NT2/D1 (cell line): ENCODE results near the gene WTAP.
A peak's percentile ranks its signal among the peaks of the same experiment; 100 is the strongest.
"Not testable (repeated sequence)": the region's sequence is repeated elsewhere in the genome, so short reads cannot be mapped to it uniquely, and the experiment has no call there.

Experiments used
- DNase-seq: peaks from one replicate; pipeline ENCODE4 v3.0.0-alpha.2; 2011; ENCODE audit warnings: low read depth, low spot score
- H3K27me3 ChIP-seq: 2 replicates; pipeline ENCODE4 v1.6.0; 2011; ENCODE audit warnings: mild to moderate bottlenecking; ENCODE audit not compliant: insufficient read length, insufficient read depth
- H3K36me3 ChIP-seq: 2 replicates; pipeline ENCODE4 v1.6.1; 2011; ENCODE audit warnings: mild to moderate bottlenecking, low read length, mixed read lengths; ENCODE audit not compliant: insufficient read depth, insufficient read length
- H3K4me1 ChIP-seq: 2 replicates; pipeline ENCODE4 v1.5.1; 2011; ENCODE audit not compliant: insufficient read depth, insufficient read length
- H3K4me3 ChIP-seq: 2 replicates; pipeline ENCODE4 v1.5.1; 2011; ENCODE audit warnings: low read depth; ENCODE audit not compliant: insufficient read length
- H3K9ac ChIP-seq: 2 replicates; pipeline ENCODE4 v1.6.0; 2011; ENCODE audit warnings: low read depth; ENCODE audit not compliant: insufficient read length
- H3K9me3 ChIP-seq: 2 replicates; pipeline ENCODE4 v1.5.1; 2011; ENCODE audit warnings: mild to moderate bottlenecking, low read length; ENCODE audit not compliant: insufficient read depth
- SUZ12 ChIP-seq: IDR thresholded peaks from 2 replicates; pipeline ENCODE4 v1.6.1; 2011; ENCODE audit not compliant: insufficient read length, insufficient read depth; ENCODE audit errors: extremely low read depth
- YY1 ChIP-seq: IDR thresholded peaks from 2 replicates; pipeline ENCODE4 v1.6.1; 2011; ENCODE audit not compliant: insufficient read length, insufficient read depth
- ZNF274 ChIP-seq: IDR thresholded peaks from 2 replicates; pipeline ENCODE4 v1.6.1; 2011; ENCODE audit warnings: mild to moderate bottlenecking, low read depth, low read length

The WTAP gene

DNA sequence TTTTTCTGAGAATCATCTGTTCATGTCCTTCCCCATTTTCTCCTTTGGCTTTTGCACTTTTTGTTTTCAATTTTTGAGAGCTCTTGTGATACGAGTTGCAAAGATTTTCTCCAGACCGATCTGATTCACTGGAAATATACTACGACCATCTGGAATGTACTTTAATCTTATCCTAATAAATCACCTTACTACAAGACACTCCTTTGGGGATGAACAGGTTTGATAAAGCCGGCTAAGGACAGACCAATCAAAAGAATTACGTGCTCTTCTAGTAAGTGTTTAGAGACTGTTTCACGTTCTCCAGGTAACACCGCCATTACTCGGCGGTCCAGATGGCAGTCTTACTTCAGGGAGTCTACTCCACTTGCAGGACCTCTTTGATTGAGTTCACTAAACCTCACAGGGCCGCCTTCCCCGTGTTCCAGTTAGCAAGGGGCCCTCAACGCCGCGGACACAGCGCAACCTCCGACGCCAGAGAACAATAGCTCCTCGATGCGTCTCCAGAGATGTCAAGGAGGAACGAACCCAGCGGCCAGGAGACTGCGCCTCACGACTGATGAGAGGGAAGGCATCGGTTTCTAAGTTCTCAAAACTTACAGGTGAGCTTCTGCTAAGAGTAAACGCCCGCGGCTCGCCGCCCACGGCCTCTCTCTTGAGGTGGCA, 920 bp upstream of the WTAP start:
- H3K36me3 ChIP-seq: peaks cover 13% of the 10 kb centered on the region
- no peaks in the 10 kb centered on the region for H3K4me1 ChIP-seq
- peak; percentile 20 for DNase-seq
- no peaks in the 10 kb centered on the region for H3K27me3 ChIP-seq
- H3K9me3 ChIP-seq: no peaks in the 10 kb centered on the region
- TF ChIP-seq YY1: no peak
- no peak for TF ChIP-seq ZNF274
- TF ChIP-seq SUZ12: no peak
- peak overlapping the region; percentile 92 for H3K9ac ChIP-seq
- peak overlapping the region; percentile 61 for H3K4me3 ChIP-seq

DNA sequence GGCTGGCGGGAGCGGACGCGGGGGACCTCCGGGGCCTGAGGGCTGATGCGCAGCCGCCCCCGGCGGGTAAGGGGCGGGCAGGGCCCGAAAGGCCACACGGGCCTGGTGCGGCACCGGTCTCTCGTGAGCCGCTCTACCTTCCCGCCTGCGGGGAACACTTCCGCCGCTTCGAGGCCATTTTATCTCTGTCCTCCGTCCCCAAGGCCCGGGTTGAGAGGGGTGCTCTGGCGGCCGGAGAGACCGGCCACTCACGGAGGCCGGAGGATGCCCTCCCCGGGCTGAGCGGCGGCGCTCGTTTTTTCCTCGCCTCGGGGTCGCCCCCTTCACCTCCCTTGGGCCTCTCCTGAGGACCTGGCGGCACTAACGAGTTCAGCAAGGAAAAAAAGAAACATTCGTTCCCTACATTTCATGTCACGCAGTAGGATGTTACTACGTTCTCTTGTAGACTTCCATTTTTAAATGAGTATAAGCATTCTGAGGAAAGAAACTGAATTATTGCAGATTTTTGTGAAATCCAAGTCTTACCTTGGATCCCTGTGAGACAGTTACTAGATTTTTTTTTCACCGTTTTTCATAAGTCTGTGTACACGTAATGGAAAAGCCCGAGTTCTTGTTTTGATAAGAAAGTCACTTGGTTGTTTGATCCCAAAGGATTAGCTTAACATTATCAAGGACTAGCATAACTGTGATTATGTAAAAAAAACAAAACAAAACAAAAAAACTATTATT, 575 bp downstream of the WTAP start:
- H3K9me3 ChIP-seq: no peaks in the 10 kb centered on the region
- DNase-seq: no peak
- peaks cover 18% of the 10 kb centered on the region for H3K36me3 ChIP-seq
- H3K9ac ChIP-seq: peak overlapping the region; percentile 90
- H3K4me3 ChIP-seq: peak overlapping the region; percentile 85
- TF ChIP-seq ZNF274: no peak
- no peak for TF ChIP-seq YY1
- TF ChIP-seq SUZ12: no peak
- H3K4me1 ChIP-seq: no peaks in the 10 kb centered on the region
- no peaks in the 10 kb centered on the region for H3K27me3 ChIP-seq

DNA sequence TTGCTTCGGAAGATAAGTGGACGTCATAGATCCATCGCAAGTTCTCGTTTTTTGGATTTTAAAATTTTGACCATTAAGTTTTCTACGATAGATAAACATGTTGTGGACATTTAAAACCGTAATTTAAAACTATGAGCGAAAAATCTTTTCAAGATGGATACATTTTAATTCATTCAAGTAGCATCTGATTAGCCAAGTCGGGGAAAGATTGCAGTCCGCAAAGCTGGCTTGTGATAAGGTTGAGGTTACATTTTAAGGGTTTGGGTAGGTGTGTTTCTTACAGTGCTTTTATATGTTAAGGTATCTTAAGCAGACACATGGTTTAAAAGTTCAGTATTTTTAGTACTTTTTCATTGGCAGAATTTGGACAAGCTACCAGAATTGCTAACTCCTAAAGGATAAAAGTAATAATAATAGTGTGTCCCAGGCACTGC, 1.2 kb downstream of the WTAP start:
- TF ChIP-seq SUZ12 (no peak), YY1 (no peak), ZNF274 (no peak)
- Histone ChIP-seq H3K9me3 (no peaks in the 10 kb centered on the region), H3K9ac (peak overlapping the region; percentile 90), H3K4me3 (peak overlapping the region; percentile 85), H3K36me3 (peaks cover 18% of the 10 kb centered on the region), H3K4me1 (no peaks in the 10 kb centered on the region), H3K27me3 (no peaks in the 10 kb centered on the region)
- DNase-seq: no peak

DNA sequence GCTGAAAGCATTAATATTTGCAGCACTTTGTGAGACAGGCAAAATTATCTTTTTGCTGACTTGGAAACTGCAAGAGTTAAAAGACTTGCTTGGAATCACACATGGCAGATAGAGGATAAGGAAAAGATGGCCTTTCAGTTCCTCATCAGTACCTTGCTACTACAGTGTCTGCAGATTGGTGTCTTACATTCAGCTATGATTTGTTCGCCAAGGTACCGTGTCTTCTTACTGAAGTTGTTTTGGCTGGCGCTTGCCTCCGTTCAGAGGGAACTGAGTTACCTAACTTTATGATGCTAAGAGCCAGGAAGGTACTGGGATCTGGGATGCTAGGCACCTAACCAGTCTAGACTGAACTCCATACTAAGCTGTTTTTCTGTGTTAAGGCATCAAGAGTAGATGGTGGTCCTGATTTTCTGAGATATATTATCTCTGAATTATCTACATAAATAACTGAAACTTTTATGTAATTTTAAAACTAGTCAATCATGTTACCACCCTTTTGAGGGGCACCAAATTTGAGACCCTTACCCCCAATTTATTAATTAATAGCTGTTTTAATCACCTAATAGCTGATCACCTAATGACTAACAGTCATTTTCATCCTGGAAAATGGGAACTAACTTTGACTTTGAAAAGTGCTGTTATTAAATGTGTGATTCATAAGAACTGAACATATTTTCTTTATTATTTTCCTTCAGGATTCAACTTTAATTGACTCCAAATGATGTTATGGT, 2.5 kb downstream of the WTAP start:
- H3K4me1 ChIP-seq: no peaks in the 10 kb centered on the region
- no peaks in the 10 kb centered on the region for H3K9me3 ChIP-seq
- H3K36me3 ChIP-seq: peaks cover 18% of the 10 kb centered on the region
- no peak for TF ChIP-seq SUZ12
- TF ChIP-seq ZNF274: no peak
- TF ChIP-seq YY1: no peak
- no peaks in the 10 kb centered on the region for H3K27me3 ChIP-seq
- H3K9ac ChIP-seq: peak overlapping the region; percentile 24
- no peak for DNase-seq
- peak overlapping the region; percentile 85 for H3K4me3 ChIP-seq

DNA sequence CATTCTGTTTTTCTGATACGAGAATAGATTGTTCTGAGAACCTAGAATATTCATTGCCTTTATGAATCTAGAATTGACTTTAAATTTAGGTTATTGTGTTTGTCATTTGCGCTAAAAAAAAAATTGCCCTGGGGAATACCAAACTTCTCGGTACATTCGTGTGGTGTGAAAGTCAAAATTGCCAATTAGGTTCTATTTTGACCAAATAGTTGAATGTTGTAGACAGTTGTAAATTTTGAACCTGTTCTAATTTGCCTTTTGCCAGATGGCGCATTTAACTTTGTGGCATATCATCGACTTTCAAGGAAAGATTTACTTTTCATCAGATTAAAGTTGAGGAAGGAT, 3.0 kb downstream of the WTAP start:
- no peaks in the 10 kb centered on the region for H3K27me3 ChIP-seq
- H3K36me3 ChIP-seq: peaks cover 18% of the 10 kb centered on the region
- no peak overlapping the region for H3K4me3 ChIP-seq
- TF ChIP-seq ZNF274 (no peak), YY1 (no peak), SUZ12 (no peak)
- H3K9me3 ChIP-seq: no peaks in the 10 kb centered on the region
- H3K4me1 ChIP-seq: no peaks in the 10 kb centered on the region
- H3K9ac ChIP-seq: no peak overlapping the region
- no peak for DNase-seq

DNA sequence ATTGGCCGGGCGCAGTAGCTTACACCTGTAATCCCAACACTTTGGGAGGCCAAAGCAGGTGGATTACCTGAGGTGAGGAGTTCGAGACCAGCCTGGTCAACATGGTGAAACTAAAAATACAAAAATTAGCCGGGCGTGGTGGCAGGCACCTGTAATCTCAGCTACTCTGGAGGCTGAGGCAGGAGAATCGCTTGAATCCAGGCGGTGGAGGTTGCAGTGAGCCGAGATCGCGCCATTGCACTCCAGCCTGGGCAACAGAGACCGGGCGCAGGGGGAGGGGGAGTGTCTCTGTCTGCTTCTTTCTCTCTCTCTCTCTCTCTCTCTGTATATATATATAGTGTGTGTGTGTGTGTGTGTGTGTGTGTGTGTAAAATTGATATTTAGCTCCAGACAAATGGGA, 5.2 kb downstream of the WTAP start:
- not testable (repeated sequence) for H3K9me3 ChIP-seq, H3K4me1 ChIP-seq, DNase-seq, H3K9ac ChIP-seq, H3K27me3 ChIP-seq, H3K4me3 ChIP-seq
- H3K36me3 ChIP-seq: peaks cover 27% of the 10 kb centered on the region

DNA sequence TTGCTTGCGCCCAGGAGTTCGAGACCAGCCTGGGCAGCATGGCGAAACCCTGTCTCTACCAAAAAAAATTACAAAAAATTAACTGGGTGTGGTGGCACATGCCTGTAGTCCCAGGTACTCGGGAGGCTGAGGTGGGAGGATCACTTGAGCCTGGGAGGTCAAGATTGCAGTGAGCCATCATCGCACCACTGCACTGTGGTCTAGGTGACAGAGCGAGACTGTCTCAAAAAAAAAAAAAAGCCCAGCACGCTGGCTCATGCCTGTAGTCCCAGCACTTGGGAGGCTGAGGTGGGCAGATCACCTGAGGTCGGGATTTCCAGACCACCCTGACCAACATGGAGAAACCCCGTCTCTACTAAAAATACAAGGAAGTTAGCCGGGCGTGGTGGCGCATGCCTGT, 6.1 kb downstream of the WTAP start:
- not testable (repeated sequence) for H3K4me1 ChIP-seq, H3K9me3 ChIP-seq, H3K4me3 ChIP-seq, H3K9ac ChIP-seq, DNase-seq, H3K27me3 ChIP-seq
- peaks cover 34% of the 10 kb centered on the region for H3K36me3 ChIP-seq
